ENCODE data around the gene SORCS2. TPM values are rescaled to one million over a fixed set of nuclear protein-coding genes. Genes with fewer than 3 reads are reported as not detected.

The SORCS2 gene
- total RNA-seq, 1 donor from 2014 or later, result 7.1 TPM

DNA sequence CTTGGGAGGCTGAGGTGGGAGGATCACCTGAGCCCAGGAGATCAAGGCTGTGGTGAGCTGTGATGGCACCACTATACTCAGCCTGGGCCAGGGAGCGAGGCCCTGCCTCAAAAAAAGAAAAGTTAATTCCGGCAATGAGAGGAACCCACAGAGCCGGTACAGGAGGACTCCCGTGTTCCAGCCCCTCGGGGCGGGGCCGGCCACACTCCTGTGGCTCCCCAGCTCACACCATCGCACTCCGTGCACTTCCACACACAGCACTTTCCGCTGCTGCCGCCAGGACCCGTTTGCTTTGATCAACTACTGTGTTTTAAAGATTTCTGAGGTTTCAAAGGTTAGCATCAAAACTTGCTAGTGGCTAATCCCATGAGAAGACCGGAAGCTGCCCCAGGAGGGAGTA, 575.6 kb downstream of the SORCS2 start:
- TF ChIP-seq, protein P1, sequence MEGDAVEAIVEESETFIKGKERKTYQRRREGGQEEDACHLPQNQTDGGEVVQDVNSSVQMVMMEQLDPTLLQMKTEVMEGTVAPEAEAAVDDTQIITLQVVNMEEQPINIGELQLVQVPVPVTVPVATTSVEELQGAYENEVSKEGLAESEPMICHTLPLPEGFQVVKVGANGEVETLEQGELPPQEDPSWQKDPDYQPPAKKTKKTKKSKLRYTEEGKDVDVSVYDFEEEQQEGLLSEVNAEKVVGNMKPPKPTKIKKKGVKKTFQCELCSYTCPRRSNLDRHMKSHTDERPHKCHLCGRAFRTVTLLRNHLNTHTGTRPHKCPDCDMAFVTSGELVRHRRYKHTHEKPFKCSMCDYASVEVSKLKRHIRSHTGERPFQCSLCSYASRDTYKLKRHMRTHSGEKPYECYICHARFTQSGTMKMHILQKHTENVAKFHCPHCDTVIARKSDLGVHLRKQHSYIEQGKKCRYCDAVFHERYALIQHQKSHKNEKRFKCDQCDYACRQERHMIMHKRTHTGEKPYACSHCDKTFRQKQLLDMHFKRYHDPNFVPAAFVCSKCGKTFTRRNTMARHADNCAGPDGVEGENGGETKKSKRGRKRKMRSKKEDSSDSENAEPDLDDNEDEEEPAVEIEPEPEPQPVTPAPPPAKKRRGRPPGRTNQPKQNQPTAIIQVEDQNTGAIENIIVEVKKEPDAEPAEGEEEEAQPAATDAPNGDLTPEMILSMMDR (IDR thresholded peaks at IDR 0.05; ENCODE audit: unreplicated experiment), result no peak
- DNase-seq (ENCODE audit: low spot score in 2 of 2, unreplicated experiment in 2 of 2), result no peak
- Mint-ChIP-seq H3K36me3 (peaks cover 43% of the 10 kb centered on the region), H3K4me3 (no peak overlapping the region), H3K9me3 (no peaks in the 10 kb centered on the region), H3K27me3 (ENCODE audit: low read depth) (no peaks in the 10 kb centered on the region), H3K4me1 (peaks cover 4% of the 10 kb centered on the region), H3K27ac (no peak overlapping the region)

DNA sequence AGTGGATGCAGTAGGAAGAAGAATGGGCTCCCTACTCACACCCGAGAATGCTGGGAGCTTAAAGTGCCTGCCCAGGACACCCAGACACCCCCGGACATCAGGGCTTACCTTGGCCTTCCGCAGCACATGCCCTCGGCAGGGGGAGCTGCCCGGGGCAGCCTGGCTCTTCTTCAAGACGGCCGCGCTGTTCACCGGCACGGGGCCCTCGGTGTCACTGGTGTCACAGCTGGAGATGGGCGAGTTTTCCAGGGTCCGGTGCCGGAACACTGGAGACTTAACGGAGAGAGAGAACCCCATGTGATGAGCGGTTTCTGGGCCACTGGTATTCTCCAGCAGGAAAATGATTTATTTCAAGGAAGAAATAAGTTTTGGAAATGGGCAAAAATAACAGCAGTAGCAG, 576.4 kb downstream of the SORCS2 start:
- no peaks in the 10 kb centered on the region for H3K27me3 Mint-ChIP-seq (ENCODE audit: low read depth)
- H3K27ac Mint-ChIP-seq, result no peak overlapping the region
- no peak for DNase-seq (ENCODE audit: low spot score in 2 of 2, unreplicated experiment in 2 of 2)
- peaks cover 47% of the 10 kb centered on the region for H3K36me3 Mint-ChIP-seq
- TF ChIP-seq, protein P1 (IDR thresholded peaks at IDR 0.05; ENCODE audit: unreplicated experiment), result no peak
- peaks cover 4% of the 10 kb centered on the region for H3K4me1 Mint-ChIP-seq
- no peaks in the 10 kb centered on the region for H3K9me3 Mint-ChIP-seq
- no peak overlapping the region for H3K4me3 Mint-ChIP-seq

DNA sequence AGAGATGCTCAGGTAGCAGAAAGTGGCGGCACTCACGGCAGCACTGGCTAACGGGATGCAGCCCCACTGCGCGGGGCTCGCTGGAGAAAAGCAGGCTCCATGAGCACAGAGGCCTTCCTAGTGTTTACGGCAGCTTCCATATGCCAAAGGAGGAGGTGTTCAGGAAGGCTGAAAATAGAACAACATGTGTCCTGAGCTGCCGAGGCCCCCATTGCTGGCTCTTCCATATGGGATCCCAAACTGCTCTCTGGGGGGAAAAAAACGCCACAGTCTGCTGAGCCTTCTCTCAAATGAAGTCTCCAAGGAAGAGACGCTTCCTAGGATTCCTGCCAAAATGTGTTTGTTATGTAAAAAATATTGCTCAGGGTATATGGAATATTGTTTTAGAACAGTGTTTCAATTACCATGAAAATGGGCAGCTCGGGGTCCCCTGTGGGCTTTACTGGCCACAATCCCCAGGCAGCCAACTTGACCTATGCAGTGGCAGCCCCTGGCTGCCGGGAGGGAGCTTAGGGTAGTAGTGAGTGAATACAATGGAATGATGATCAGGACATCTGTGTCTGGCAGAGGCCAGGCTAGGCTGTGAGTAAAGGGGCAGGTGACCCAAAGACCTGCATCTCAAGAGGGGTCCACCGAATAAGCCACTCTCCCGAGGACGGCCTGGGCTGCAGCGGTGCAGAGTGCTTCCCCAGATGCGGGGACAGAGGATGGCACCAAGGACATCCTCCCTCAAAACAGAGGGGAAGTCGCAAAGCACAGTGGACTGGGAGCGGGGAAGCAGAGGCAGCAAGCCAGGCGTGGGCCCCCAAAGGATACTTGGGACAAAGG, 577.3 kb downstream of the SORCS2 start:
- TF ChIP-seq, protein P1 (IDR thresholded peaks at IDR 0.05; ENCODE audit: unreplicated experiment), result no peak
- no peak for DNase-seq (ENCODE audit: low spot score in 2 of 2, unreplicated experiment in 2 of 2)

DNA sequence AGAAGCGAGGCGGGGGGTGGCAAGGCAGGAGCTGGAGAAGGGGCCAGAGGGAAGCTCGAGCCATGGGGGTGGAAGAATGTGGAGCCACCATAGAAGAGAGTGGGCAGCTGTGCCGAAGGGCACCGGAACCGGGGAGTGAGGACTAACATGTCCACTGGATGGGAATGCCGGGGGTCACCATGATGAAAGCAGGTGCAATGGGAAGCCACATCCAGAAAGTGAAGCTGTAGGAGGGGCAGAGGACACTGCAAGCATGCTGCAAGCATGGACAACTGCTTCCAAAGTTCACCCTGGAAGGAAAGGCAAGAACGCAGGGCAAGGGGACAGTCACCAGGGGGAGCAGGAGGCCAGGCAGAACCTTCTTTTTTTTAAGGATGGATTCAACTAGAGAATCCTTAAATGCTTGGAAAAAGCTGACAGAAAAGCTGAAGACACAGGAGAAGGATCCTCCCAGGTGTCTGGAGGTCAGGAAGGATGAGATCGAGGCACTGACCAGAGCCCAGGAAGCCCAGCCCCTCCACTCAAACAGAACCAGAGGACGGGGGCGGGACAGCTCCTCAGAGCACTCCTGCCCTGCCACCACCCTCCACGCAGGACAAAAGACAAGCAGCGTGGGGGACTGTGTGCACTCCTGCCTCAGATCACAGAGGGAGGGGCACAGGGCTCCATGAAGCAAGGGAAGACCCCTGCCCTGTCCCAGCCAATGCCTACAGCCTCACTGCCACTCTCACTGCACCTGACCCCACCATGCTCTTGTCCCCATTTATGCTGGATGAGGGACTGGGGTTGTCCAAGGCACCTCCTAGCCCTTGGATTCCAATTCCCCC, 578.1 kb downstream of the SORCS2 start:
- Mint-ChIP-seq H3K9me3 (no peaks in the 10 kb centered on the region), H3K4me3 (no peak overlapping the region), H3K27me3 (ENCODE audit: low read depth) (no peaks in the 10 kb centered on the region), H3K36me3 (peaks cover 48% of the 10 kb centered on the region), H3K4me1 (peaks cover 4% of the 10 kb centered on the region), H3K27ac (no peak overlapping the region)
- TF ChIP-seq, protein P1 (IDR thresholded peaks at IDR 0.05; ENCODE audit: unreplicated experiment), result no peak
- no peak for DNase-seq (ENCODE audit: low spot score in 2 of 2, unreplicated experiment in 2 of 2)

More for the DNA sequence above, 577.3 kb downstream of the SORCS2 start:
- Mint-ChIP-seq H3K4me1 (peaks cover 4% of the 10 kb centered on the region), H3K27ac (no peak overlapping the region), H3K27me3 (ENCODE audit: low read depth) (no peaks in the 10 kb centered on the region), H3K36me3 (peaks cover 50% of the 10 kb centered on the region), H3K9me3 (no peaks in the 10 kb centered on the region), H3K4me3 (no peak overlapping the region)

DNA sequence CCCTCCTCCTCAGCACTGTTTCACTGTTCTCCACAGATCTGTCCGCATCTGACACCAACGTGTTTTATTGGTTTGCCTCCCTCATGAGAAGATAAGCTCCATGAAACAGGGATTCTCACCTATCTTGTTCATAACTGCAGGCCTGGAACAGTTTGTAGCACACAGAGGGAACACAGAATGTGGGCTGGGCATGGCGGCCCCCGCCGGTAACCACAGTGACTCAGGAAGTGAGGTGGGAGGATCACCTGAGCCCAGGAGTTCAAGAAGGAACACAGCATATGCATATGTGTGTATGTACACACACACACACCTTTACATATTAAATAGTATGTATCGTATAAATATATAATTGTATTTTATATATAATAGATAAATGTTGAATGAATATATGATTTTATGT, 578.7 kb downstream of the SORCS2 start:
- TF ChIP-seq, protein P1 (IDR thresholded peaks at IDR 0.05; ENCODE audit: unreplicated experiment), result no peak
- Mint-ChIP-seq H3K4me3 (no peak overlapping the region), H3K27me3 (ENCODE audit: low read depth) (no peaks in the 10 kb centered on the region), H3K27ac (no peak overlapping the region), H3K36me3 (peaks cover 46% of the 10 kb centered on the region), H3K9me3 (no peaks in the 10 kb centered on the region), H3K4me1 (peaks cover 4% of the 10 kb centered on the region)
- no peak for DNase-seq (ENCODE audit: low spot score in 2 of 2, unreplicated experiment in 2 of 2)

Data from mesothelial cell of epicardium (in vitro differentiated cells).